HT-29 (cell line): ENCODE measurements around the gene ROR1. TPM values are rescaled to one million over a fixed set of nuclear protein-coding genes. Genes with fewer than 3 reads are reported as not detected.

Experiments used
- DNase-seq: peaks from one replicate; pipeline ENCODE4 v3.0.0-alpha.2; 2015; ENCODE audit warnings: low spot score
- total RNA-seq: library from RNA; depleted of rRNA; stranded (reverse); fragments of >200 nt; shearing (Covaris generic); gene quantifications from 2 replicates; pipeline ENCODE4 v1.2.3, GENCODE V29; 2014

Gene ROR1
- total RNA-seq, 1 experiment from 2014 or later = 40.5 TPM

DNA sequence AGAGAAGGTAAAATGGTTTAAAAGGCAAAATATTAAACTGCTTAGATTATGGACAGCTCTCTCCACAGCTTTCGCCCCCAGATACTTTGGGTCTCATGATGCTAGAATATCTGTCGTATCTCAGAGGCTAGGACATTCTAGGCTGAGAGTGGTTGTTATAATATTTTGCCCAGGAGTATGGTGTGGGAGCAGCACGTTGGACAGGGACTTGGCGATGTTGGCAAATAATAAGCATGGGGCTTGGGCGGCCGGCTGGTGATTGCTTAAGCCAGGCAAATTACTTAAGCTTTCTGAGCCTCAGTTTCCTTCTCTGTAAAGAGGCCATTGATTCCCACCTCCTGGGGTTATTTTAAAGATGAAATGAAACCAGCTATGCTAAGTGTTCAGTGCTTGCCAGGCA, 133.2 kb downstream of the ROR1 start:
- no peak for DNase-seq

DNA sequence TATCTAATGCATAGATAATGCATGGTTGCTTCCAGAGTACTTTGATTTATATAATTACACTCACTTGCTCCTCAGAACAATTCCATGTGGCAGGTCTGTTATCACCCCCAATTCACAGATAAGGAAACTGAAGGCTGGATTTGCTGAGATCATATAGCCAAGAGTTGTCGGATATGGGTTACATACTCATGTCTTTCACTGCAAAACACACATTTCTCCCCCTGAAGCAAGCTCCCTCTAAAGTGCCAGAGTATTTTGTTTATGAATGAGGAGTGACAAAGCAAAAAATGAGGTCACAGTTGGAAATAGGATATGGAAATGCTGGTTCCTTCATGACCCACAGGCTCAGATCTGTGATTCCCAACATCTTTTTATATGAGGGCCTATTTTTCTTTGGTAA, 134.2 kb downstream of the ROR1 start:
- DNase-seq = no peak

DNA sequence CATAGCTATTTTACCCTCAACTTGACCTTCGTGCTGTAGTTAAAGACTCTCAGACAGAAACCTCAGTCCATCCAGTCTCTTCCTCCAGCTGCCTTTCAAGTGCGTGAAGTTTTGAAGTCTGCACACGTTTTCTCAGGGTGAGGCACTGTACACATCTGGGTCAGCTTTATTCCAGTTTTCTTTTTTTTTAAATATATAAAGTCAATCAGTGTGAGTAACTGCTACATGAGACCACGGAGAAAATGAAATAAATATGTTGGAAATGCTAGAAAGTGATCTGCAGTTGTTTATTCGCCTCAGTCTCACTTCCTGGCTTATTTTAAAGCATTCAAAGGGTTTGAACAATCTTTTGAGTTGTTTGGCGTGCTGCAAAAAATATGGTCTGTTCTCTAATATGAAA, 135.7 kb downstream of the ROR1 start:
- DNase-seq = no peak

DNA sequence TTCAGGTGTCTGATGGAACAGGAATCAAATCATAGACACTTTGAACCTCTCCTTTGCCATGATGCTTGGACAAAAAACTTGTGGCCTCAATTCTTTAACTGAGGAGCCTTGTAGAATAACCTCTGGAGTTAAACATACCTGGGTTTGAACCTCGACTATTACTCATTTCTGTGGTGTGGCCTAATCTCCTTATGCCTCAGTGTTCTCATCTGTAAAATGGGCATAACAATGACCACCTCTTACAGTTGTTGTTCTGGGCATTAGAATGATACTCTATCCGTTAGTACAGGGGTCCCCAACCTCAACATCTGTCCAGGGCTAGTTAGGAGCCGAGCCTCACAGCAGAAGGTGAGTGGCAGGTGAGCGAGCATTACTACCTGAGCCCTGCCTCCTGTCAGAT, 137.2 kb downstream of the ROR1 start:
- no peak for DNase-seq

DNA sequence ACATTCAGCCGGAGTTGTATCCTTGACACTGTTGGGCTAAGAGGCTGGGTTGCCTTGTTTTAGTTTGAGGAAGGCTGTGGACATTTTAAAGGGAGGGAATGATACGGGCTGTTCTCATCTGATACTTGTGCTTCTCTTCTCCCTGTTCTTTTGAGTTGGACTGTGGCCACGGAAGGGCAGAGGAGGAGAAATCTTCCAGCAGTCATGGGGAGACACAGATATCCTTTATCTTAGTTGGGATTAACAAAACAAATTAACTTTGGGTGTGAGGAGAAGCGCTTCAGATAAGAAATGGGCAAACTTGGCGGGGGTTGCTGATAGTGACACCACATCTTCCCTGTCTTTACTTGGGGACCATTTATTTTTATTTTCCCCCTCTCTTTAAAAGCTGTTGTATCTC, 138.8 kb downstream of the ROR1 start:
- DNase-seq = no peak

DNA sequence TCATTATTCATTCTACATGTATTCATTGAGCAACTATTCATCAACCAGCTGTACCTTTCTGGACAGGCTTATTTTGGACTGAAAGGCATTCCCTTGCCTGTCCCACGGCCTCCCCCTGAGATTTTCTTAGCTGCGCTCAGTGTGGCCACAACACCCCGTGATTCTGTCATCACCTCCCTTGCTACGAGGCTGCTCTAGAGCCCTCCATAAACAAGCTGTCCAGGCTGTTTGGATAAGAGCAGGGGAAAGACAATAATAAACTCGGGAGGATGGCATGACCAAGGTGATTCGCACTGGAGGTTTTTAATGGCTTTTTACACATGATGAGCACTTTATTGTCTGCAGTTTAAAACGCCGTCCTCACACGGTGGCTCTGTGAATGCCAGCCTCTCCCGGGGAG, 139.7 kb downstream of the ROR1 start:
- DNase-seq = no peak

DNA sequence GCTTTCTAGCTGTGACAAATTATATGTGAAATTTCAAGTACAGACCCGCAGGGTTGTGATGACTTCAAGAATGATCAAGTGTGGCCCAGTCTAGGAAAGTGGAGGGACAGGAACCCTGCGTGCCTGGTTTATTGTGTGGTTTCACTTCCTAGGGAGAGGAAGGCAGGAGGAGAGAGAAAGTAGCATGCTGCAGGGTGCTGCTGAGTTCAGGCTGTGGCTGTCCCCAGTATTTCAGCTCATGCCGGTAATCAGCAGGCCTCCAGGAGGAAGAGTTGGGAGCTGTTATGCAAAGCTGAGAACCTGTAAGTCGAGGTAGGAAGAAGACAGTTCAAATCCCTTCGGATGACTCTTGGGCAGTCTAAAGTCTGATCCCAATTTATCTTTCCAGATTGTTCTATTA, 140.4 kb downstream of the ROR1 start:
- no peak for DNase-seq

DNA sequence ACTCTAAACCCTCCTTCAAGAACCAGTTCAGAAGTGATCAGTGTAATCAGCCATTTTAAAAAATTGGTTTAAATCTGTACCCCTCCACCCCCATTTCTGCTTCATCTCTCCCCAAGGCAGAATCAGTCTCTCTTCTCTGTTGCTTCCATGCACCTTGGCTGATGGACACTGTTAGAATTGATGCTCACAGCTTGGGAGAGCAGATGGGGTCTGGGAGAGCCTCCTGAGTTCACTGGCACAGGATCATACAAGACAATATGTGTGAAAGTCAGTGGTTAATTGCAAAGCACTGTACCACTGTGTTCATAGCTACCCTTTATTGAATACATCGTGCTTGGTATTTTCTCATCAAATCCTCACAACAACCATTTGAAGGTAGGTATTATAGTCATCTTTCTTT, 140.9 kb downstream of the ROR1 start:
- no peak for DNase-seq

DNA sequence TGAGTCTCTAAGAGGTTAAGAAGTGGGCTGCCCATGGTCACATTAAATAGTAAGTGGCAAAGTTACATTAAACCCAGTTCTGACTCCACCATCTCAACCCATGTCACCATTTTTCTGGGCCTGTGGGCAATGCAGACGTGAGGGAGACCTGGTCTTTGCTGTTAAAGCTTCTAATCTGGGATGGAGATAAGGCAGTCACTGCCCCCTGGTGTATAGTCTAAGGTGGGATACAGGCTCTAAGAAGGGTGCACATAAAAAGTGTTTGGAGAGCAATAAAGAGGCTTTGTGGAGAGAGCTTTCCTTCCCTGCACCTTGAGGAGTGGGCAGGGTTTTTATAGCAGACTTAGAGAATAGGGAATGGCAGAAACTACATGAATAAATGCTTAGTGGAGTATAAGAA, 141.3 kb downstream of the ROR1 start:
- DNase-seq = no peak

DNA sequence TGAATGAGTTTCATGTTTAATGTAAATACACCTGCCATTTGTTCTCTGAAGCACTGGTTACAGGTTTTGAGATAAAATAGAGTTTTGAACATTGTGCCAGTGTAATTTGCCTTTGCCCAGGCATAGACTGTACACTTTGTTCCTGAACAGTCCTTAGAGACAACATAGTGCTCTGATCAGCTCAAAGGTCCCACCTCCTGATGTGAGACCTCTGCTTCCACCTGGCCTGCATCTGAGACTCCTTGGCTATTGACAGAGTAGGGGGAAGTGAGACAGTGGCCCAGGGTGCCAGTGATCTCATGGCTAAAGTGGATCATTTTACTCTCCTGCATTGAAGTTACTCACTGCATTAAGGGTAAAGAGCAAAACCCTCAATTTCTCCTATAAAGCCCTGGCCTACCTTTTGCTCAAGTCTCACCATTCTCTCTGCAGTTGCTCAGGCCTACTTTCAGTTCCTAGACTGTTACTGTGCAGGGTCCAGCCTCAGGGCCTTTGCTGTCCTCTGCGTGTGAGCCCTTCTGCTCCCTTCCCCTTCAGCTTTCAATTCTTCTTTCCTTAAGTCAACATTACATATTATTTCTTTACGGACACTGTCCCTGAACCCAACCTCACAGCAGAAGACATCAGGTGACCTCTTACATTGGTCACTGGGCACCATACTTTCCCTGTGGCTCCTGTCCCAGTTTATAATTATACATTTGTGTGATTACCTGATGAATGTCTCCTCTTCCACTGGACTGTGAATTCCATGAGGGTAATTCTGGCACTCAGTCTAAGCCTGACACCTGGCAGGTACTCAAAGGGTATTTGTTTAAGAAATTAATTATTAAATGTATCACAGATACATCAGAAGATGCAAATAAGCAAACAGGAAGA, 142.9 kb downstream of the ROR1 start:
- peak; percentile 54 for DNase-seq

DNA sequence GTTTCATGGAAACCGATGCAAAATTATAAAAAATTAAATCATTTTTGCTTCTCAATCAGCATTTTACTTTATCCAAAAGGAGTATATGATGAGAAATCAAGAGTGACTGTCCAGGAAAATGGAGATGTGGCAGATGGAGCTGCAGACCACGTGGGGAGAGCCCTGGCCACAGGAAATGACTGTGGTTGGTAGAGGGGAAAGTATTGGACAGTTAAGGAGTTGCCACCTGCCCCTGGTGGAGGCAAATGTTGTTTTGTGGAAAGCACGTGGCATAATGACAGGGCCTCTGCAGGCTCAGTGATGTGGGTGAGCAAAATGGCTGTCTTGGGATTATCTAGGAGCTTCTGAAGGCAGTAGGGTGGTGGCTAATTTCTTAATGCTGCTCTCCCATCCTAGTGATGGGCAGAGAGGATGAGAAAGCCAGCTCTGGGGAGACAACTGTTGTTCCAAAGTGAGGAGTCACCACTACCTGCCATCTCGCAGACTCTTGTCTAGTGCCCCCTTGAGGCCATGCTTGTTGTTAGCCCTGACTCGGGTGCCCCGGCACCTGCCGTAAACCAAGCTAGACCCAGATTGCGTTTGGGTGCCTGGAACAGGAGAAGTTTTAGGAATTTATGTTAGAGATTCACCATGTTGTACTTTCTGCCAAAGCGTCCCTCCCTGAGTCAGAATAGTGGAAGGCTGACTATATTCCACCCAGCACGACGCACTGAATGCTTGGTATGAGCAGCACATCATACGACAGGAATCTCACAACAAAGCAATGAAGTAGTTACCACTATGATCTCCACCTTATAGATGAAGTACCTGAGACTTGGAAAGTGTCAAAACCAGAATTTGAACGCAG, 144.0 kb downstream of the ROR1 start:
- no peak for DNase-seq

DNA sequence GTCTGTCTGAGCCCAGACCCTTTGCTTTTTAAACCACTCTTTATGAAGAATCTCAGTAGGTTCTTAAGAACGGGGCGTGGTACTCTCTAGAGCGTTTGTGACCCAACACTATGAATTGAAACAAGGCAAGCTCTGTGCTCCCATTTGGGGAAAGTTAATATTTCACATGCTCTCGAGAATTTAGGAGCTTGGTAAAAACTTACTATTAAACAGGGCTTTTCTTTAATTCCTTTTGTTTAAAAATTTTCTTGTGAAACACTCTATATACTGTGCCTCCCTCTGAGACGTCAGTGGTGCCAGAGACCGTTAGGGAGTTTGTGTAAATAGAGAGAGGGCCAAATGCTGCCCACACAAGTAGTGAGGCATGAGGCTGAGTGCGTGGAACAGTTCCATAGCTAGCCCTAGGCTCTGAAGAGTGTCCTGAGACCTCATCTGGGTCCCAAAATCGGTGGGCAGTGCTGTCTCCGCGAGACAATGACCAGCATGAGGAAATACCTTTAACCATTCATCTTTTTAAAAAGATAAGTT, 144.7 kb downstream of the ROR1 start:
- no peak for DNase-seq

DNA sequence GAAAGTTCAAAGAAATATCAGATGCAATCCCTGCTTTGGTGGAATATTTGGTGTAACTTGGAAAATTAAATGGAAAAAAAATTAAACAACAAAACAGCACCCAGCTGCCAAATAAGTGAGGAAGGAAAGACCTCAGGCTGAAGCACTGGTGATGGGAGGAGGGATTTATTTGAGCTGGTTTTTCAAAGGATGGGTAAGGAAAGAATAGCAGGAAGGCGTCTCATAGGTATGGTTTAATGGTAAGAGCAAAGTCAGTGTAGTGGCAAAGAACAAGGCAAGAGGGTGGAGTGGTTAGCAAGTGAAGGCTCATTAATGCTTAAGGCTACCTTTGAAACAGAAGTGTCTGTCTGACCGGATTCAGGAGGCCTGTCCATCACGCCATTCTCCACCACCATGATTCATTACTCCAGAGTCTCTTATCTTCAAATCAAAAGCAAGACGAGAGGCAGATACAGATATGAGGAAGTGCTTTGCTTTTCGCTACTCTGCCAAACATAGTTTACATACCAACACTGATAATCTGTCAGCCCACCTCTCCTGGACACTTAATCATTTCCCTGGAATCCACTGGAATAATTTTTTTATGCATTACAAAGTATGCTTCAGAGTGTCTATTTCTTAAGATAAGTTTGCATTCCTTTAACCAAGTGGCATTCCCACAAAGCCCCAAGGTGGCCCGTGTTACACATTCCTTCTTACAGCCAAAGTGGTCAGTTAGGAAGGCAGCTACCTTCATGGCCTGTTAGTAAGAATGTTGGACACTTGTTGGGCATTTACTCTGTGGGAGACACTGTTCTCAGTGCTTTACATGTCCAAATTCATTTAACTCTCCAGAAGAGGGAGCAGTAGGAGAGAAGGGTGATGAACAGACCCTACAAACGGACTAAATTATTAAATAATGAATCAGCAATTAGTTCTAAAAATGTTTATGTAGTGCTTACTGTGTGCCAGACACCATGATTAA, 146.6 kb downstream of the ROR1 start:
- DNase-seq = peak; percentile 85

DNA sequence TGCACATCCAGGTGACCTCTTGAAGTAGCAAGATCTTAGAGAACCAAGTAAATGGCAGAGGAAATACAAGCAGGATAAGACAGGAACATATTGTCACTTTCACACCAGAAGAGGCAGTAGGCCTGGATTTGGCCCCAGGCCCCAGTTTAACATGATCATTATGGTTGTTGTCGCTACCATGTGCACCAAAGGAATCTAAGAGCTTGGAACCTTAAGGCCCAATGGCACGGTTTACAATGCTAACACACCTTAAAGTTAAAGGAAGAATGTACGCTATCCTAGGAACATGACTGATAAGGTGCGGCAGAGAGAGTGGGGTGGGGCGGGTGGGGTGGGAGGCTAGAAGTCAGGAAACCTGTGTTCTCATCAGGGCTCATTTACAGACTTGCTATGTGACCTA, 147.5 kb downstream of the ROR1 start:
- DNase-seq = no peak

DNA sequence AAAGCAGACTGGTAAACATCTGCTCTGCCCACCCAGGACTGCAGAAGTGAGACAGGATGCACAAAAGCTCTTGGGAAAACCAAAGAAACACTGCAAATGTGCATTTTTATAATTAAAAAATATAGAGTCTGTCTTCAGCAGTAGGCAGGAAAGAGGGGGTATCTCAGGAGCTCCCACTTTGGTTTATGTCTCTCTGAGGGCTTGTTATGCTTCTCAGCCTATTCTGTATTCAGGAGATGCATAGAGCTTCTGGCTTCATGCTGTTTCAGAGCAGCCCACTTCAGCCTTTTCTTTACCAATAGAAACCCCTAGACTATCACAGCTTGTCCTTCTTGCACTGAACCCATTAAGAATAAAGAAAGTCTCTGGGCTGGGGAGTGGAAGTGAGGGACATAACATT, 148.0 kb downstream of the ROR1 start:
- peak; percentile 23 for DNase-seq

DNA sequence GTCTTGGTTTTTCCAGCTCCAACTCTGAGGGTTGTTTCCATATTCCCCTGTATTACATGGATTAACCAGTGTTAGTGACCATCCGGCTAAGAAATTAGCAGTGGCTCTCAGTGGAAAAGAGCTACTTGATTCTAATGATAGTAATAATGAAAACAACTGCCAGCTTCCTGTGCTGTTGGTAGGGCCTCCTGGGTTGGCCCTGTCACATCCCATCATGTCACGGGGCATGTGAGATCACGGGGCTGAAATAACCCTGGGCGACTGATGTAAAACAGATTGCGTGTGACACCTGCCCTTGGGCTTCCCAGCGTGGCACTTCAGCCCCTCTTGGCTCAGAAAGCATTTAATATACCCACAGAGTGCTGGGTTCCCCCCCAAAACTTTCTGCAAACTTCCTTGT, 149.0 kb downstream of the ROR1 start:
- no peak for DNase-seq

DNA sequence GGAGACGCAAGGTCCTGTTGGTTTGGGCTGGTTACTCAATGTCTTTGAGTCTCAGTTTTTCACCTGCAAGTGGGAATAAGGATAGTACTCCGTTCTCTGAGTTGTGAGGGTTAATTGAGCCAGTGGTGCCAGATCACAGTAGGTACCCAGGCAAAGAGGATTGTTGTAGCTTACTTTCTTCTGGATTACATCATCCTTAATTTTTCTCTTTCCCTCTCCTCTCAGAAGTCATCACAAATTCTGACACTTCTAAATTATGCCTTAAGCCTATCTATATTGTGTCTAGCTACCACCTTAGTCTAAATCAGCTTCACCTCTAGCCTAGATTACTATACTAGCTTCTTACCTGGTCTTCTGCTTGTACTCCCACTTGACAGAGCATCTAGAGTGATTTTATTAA, 149.5 kb downstream of the ROR1 start:
- DNase-seq = no peak

DNA sequence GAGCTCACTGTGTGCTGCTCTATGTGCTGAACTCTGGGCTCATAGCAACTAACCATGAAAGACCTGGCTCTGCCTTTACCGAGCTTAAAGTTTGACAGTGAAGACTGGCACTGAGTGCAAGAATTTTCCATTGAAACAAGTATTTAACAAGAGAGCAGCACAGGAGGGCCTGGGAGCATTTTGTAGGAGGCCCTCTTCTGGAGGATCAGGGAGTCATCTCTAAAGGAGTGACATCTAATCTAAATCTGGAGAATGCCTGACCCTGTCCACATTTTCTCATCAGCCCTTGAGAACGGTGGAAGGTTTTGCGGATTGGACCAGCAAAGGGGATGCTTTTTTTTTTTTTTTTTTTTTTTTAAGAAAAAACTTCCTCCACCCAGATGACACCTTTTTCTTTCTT, 150.8 kb downstream of the ROR1 start:
- DNase-seq = no peak

DNA sequence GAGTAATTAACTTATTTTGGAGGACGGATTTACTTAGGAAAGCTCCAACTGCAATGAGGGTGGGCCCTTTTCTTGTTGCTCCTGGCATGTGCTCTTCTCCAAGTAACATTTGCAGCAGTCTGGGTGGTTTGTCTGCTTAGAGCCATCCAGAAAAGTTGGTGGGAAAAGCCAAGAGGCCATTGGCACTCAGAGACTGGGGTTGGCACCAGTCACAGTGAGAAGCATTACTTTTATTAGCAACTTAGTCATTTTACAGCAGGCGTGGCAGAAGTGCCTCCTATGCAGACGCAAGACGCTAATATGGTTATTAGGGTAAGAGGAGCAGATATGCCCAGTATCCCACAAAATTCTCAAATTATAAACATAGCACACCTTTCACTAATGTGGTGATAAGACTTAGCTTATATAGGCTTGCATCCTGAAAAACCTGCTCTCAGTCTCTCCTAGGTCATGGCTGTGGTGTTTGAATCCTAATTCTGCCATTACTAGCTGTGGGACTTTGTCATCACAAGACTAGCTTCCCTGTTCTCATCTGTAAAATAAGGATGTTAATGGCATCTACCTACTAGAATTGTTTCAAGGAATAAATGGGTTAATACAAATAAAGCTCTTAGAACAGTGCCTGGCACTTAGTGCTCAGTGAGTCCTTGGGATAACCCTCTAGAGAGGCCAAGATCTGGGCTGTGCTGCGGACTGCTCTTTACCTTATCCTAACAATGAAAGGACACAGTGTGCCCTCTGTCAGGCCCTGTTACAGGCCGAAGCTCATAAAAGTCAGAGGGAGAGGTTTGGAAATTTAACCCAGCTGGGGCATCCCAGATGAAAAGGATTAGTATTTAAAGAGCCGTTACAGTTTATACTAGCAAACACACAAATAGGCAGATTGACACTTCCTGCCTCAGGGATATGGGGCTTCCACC, 154.6 kb downstream of the ROR1 start:
- no peak for DNase-seq

DNA sequence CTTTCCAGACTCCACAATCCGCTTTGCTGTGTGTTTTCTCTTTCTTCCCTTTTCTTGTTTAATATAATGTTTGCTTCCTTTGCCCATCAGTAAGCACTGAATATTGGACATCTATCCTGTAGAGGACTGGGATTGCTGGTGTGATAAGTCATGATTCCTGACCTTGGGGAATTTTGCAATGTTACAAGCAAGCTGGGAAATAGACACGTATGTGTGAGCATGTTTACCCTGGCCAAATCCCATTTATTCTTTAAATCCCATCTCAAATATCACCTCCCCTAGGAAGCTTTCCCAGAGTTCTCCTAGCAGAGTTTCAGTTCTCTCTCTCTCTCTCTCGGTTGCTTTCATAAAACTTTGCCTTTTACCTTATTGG, 155.3 kb downstream of the ROR1 start:
- no peak for DNase-seq
